Natural killer cell treated with Interleukin-12 subunit alpha and Interleukin-12 subunit beta and Interleukin-15 and Interleukin-18, amount 100 ng/mL, for 72 hours (primary cell): Measurements from ENCODE around the gene PRSS36. TPM values are rescaled to one million over a fixed set of nuclear protein-coding genes. Genes with fewer than 3 reads are reported as not detected.
"Not testable (repeated sequence)": the region's sequence is repeated elsewhere in the genome, so short reads cannot be mapped to it uniquely, and the experiment has no call there.

Experiments
- ATAC-seq, 2 donors: fragments of 150-1000 bp; cut with Tn5 transposase in 1 of 2; sonication (Bioruptor Pico), chemical (Tn5 transposase) in 1 of 2; 2 replicates each; pipeline ENCODE4 v1.10.0; 2021
- DNase-seq: peaks from one replicate; pipeline ENCODE4 v3.0.0; 2022; ENCODE audit warnings: low spot score
- H3K27ac Mint-ChIP-seq, 2 donors: 1 replicate in 1 of 2; 2 replicates in 1 of 2; pipeline ENCODE4 v1.8.0; 2022; ENCODE audit warnings: mixed read lengths in 2 of 2, mild to moderate bottlenecking in 1 of 2, moderate library complexity in 1 of 2
- H3K27me3 Mint-ChIP-seq, 2 donors: 1 replicate in 1 of 2; 2 replicates in 1 of 2; pipeline ENCODE4 v1.8.0; 2022; ENCODE audit warnings: mixed read lengths in 2 of 2
- H3K36me3 Mint-ChIP-seq: one replicate; pipeline ENCODE4 v1.8.0; 2022; ENCODE audit warnings: mixed read lengths
- H3K4me1 Mint-ChIP-seq, 2 donors: 1 replicate in 1 of 2; 2 replicates in 1 of 2; pipeline ENCODE4 v1.8.0; 2022; ENCODE audit warnings: low read depth in 2 of 2, mixed read lengths in 2 of 2, mild to moderate bottlenecking in 1 of 2
- H3K4me3 Mint-ChIP-seq: one replicate; pipeline ENCODE4 v1.8.0; 2022; ENCODE audit warnings: mixed read lengths
- H3K9me3 Mint-ChIP-seq: 2 replicates; pipeline ENCODE4 v1.8.0; 2022; ENCODE audit warnings: mixed read lengths
- total RNA-seq, 2 donors: library from RNA; stranded (reverse); gene quantifications; one replicate each; pipeline ENCODE4 v1.2.3, GENCODE V29; 2022

The PRSS36 gene
- total RNA-seq, 2 donors from 2014 or later, result 1.5 TPM; not detected in 1

DNA sequence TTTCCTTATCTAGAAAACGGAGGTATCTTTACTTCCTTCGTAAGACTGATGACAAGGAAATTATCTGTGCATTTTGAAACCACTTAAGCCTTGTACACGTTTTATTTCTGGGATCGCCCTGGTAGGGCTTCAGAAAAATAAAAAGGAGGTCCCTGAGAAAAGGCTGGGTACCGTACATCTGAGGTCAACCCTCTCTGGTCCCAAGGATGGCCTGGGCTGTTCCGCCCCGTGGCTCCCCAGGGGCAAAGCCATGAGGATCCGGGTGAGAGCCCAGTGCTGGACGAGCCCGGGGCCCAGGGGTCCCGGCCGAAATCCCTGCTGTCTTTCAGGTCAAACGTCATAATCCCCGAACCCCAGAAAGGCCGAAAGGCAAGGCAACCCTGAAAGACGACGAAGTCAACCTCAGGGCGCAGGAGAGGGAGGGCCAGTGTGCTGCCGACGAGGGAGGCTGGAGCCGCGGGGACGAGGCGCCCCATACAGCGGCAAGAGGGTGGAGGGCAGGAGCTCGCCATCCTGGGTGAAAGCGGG is 29.4 kb upstream of the PRSS36 start:
- Mint-ChIP-seq H3K9me3 (no peaks in the 10 kb centered on the region), H3K27ac (peak overlapping the region; percentile 99 to 100), H3K4me3 (peak overlapping the region; percentile 99), H3K27me3 (peaks cover 0 to 2% of the 10 kb centered on the region in 2 donors), H3K36me3 (peaks cover 33% of the 10 kb centered on the region), H3K4me1 (peaks cover 54 to 58% of the 10 kb centered on the region in 2 donors)
- DNase-seq (peak; percentile 63), ATAC-seq (no peak)

- Mint-ChIP-seq H3K27me3 (peaks cover 0 to 2% of the 10 kb centered on the region in 2 donors), H3K9me3 (no peaks in the 10 kb centered on the region), H3K36me3 (peaks cover 13% of the 10 kb centered on the region), H3K4me3 (peak overlapping the region; percentile 52), H3K4me1 (peaks cover 34 to 38% of the 10 kb centered on the region in 2 donors), H3K27ac (peak overlapping the region; percentile 4 to 23)
- peak; percentile 67 for DNase-seq
- ATAC-seq, result no peak
Measured at GRCh38 chr16:31177136-31177535, 27.3 kb upstream of the PRSS36 start.

DNA sequence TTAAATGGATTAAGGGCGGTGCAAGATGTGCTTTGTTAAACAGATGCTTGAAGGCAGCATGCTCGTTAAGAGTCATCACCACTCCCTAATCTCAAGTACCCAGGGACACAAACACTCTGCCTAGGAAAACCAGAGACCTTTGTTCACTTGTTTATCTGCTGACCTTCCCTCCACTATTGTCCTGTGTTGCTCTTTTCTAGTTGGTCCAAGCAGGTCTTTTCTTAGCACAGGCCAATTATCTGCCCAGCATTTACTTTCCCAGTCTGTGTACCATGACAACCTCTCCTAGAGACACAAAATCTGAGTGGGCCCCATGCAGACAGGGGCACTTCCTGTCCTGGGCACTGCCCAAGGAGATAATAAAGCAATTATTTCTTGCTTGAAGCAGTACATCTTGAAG is 20.2 kb upstream of the PRSS36 start:
- not testable (repeated sequence) for H3K4me3 Mint-ChIP-seq, H3K9me3 Mint-ChIP-seq, H3K36me3 Mint-ChIP-seq, DNase-seq, H3K4me1 Mint-ChIP-seq, ATAC-seq, H3K27me3 Mint-ChIP-seq, H3K27ac Mint-ChIP-seq

- no peak overlapping the region for H3K27ac Mint-ChIP-seq
- H3K9me3 Mint-ChIP-seq, result no peaks in the 10 kb centered on the region
Measured at GRCh38 chr16:31168848-31169247, 19.0 kb upstream of the PRSS36 start.

GRCh38 chr16:31167315-31167714 is 17.4 kb upstream of the PRSS36 start:
- no peak overlapping the region for H3K4me3 Mint-ChIP-seq
- DNase-seq (no peak), ATAC-seq (no peak)
- H3K36me3 Mint-ChIP-seq, result no peaks in the 10 kb centered on the region
- H3K27ac Mint-ChIP-seq, result no peak overlapping the region
- no peaks in the 10 kb centered on the region for H3K27me3 Mint-ChIP-seq
- H3K4me1 Mint-ChIP-seq, result no peaks in the 10 kb centered on the region
- H3K9me3 Mint-ChIP-seq, result no peaks in the 10 kb centered on the region

More at GRCh38 chr16:31168848-31169247, 19.0 kb upstream of the PRSS36 start:
- no peak for ATAC-seq
- no peak overlapping the region for H3K4me3 Mint-ChIP-seq
- DNase-seq, result no peak
- H3K36me3 Mint-ChIP-seq, result no peaks in the 10 kb centered on the region
- no peaks in the 10 kb centered on the region for H3K27me3 Mint-ChIP-seq
- no peaks in the 10 kb centered on the region for H3K4me1 Mint-ChIP-seq

GRCh38 chr16:31157136-31157535 is 7.3 kb upstream of the PRSS36 start:
- DNase-seq (no peak), ATAC-seq (no peak)
- Mint-ChIP-seq H3K27ac (no peak overlapping the region), H3K36me3 (no peaks in the 10 kb centered on the region), H3K4me3 (peak overlapping the region; percentile 12), H3K4me1 (peaks cover 0 to 8% of the 10 kb centered on the region in 2 donors), H3K27me3 (no peaks in the 10 kb centered on the region), H3K9me3 (no peaks in the 10 kb centered on the region)

DNA sequence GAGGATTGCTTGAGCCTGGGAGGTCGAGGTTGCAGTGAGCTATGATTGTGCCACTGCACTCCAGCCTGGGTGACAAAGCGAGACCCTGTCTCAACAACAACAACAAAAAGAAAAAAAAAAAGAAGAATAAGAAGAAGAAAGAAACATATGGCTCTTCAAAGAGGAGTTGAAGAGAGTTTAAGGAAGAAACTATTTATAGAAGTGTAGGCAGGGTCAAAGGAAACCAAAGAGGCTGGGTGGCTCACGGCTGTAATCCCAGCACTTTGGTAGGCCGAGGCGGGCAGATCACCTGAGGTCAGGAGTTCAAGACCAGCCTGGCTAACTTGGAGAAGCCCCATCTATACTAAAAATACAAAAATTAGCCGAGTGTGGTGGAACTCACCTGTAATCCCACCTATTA is 1.1 kb upstream of the PRSS36 start:
- not testable (repeated sequence) for H3K27ac Mint-ChIP-seq

DNA sequence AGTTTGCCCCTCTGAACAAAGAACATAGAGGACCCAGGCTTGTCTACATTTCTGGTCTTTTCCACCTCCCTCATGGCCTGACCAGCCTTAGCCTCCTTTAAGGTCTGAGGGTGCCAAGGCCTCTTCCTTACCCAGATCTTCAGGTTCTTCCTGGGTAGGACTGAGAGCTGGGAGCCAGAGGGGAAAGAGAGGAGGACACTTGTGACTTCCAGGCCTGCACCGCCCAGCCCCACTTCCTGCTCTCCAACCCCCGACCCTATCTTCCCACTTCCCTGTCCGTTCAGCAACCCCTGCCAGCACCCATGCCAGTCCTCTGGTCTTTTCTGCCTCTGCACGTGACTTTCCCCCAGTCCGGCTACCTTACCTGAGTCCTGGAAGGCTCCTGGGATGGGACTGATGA is 534 bp downstream of the PRSS36 start:
- no peak for ATAC-seq
- Mint-ChIP-seq H3K36me3 (no peaks in the 10 kb centered on the region), H3K27ac (no peak overlapping the region), H3K27me3 (peaks cover 0 to 7% of the 10 kb centered on the region in 2 donors), H3K9me3 (no peaks in the 10 kb centered on the region), H3K4me3 (no peak overlapping the region), H3K4me1 (no peaks in the 10 kb centered on the region)
- no peak for DNase-seq

More for the DNA sequence above, 1.1 kb upstream of the PRSS36 start:
- H3K4me1 Mint-ChIP-seq, ATAC-seq, H3K9me3 Mint-ChIP-seq, H3K27me3 Mint-ChIP-seq, H3K4me3 Mint-ChIP-seq, DNase-seq, H3K36me3 Mint-ChIP-seq: not testable (repeated sequence)

- no peak for ATAC-seq
- DNase-seq, result no peak
- H3K4me1 Mint-ChIP-seq, result peaks cover 2 to 3% of the 10 kb centered on the region in 2 donors
- no peaks in the 10 kb centered on the region for H3K36me3 Mint-ChIP-seq
- H3K9me3 Mint-ChIP-seq, result no peaks in the 10 kb centered on the region
- peaks cover 0 to 7% of the 10 kb centered on the region in 2 donors for H3K27me3 Mint-ChIP-seq
- H3K27ac Mint-ChIP-seq, result no peak overlapping the region
- no peak overlapping the region for H3K4me3 Mint-ChIP-seq
Measured at GRCh38 chr16:31148896-31149295, 970 bp downstream of the PRSS36 start.

DNA sequence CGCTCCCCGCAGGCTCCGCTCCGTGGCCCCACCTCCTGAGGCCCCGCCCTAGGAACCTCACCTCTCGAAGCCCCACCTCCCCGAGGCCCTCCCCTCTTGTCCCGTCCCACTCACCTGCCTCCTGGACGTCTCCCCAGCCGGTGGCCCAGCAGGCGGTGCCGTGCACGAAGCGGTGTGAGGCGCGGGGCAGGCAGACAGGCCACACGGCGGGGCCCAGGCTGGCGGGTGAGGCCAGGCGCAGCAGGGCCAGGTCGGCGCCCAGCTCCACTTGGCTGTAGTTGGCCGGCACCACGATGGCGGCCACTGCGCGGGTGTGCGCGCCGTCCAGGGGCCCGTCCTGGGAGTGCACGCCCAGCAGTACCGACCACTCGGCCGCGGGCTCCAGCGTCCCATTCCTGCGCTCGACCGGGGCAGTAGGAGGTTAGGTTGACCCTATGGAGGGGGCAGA is 1.6 kb downstream of the PRSS36 start:
- Mint-ChIP-seq H3K36me3 (no peaks in the 10 kb centered on the region), H3K27ac (no peak overlapping the region), H3K9me3 (no peaks in the 10 kb centered on the region), H3K4me1 (peaks cover 5 to 7% of the 10 kb centered on the region in 2 donors), H3K4me3 (no peak overlapping the region), H3K27me3 (peaks cover 0 to 7% of the 10 kb centered on the region in 2 donors)
- ATAC-seq (peak in 1 of 2 donors; percentile 40), DNase-seq (no peak)

- peaks cover 5 to 7% of the 10 kb centered on the region in 2 donors for H3K4me1 Mint-ChIP-seq
- peaks cover 0 to 7% of the 10 kb centered on the region in 2 donors for H3K27me3 Mint-ChIP-seq
- DNase-seq, result no peak
- no peak overlapping the region for H3K27ac Mint-ChIP-seq
- ATAC-seq, result no peak
- H3K36me3 Mint-ChIP-seq, result no peaks in the 10 kb centered on the region
- H3K4me3 Mint-ChIP-seq, result no peak overlapping the region
- H3K9me3 Mint-ChIP-seq, result no peaks in the 10 kb centered on the region
Measured at GRCh38 chr16:31147574-31147973, 2.3 kb downstream of the PRSS36 start.

GRCh38 chr16:31145398-31145990 is 4.4 kb downstream of the PRSS36 start:
- ATAC-seq, result no peak
- no peak for DNase-seq
- Mint-ChIP-seq H3K27me3 (peaks cover 0 to 7% of the 10 kb centered on the region in 2 donors), H3K4me3 (no peak overlapping the region), H3K4me1 (peaks cover 9 to 13% of the 10 kb centered on the region in 2 donors), H3K27ac (peak overlapping the region in 1 of 2 donors; percentile 16), H3K36me3 (no peaks in the 10 kb centered on the region), H3K9me3 (no peaks in the 10 kb centered on the region)

DNA sequence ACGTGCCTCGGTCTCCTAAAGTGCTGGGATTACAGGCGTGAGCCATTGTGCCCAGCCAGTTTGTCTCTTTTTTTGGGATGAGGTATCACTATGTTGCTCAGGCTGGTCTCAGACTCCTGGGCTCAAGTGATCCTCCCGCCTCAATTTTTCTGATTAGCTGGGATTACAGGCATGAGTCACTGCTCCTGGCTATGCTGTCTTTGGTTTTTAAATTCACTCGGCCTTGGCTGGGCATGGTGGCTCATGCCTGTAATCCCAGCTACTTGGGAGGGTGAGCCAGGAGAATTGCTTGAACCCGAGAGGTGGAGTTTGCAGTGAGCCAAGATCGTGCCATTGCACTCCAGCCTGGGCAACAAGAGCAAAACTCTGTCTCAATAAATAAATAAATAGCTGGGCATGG is 5.4 kb downstream of the PRSS36 start:
- H3K36me3 Mint-ChIP-seq, H3K27me3 Mint-ChIP-seq, H3K9me3 Mint-ChIP-seq, ATAC-seq, DNase-seq: not testable (repeated sequence)
- Mint-ChIP-seq H3K4me1 (peaks cover 9 to 13% of the 10 kb centered on the region in 2 donors), H3K4me3 (peak overlapping the region; percentile 52), H3K27ac (peak overlapping the region in 1 of 2 donors; percentile 50)

- Mint-ChIP-seq H3K27ac (peak overlapping the region; percentile 50 to 72), H3K36me3 (no peaks in the 10 kb centered on the region), H3K9me3 (no peaks in the 10 kb centered on the region), H3K4me3 (peak overlapping the region; percentile 52), H3K4me1 (peaks cover 9 to 13% of the 10 kb centered on the region in 2 donors), H3K27me3 (peaks cover 0 to 5% of the 10 kb centered on the region in 2 donors)
- ATAC-seq (no peak), DNase-seq (no peak)
Measured at GRCh38 chr16:31143694-31144148, 6.1 kb downstream of the PRSS36 start.
